Globus pallidus (tissue), 1 donor: ENCODE data around the gene ADAMTS10.
"Not testable (repeated sequence)": the region's sequence is repeated elsewhere in the genome, so short reads cannot be mapped to it uniquely, and the experiment has no call there.

Experiments
- DNase-seq: peaks from one replicate; pipeline ENCODE4 v3.0.0-alpha.2; 2015; ENCODE audit warnings: low spot score

ADAMTS10 gene

DNA sequence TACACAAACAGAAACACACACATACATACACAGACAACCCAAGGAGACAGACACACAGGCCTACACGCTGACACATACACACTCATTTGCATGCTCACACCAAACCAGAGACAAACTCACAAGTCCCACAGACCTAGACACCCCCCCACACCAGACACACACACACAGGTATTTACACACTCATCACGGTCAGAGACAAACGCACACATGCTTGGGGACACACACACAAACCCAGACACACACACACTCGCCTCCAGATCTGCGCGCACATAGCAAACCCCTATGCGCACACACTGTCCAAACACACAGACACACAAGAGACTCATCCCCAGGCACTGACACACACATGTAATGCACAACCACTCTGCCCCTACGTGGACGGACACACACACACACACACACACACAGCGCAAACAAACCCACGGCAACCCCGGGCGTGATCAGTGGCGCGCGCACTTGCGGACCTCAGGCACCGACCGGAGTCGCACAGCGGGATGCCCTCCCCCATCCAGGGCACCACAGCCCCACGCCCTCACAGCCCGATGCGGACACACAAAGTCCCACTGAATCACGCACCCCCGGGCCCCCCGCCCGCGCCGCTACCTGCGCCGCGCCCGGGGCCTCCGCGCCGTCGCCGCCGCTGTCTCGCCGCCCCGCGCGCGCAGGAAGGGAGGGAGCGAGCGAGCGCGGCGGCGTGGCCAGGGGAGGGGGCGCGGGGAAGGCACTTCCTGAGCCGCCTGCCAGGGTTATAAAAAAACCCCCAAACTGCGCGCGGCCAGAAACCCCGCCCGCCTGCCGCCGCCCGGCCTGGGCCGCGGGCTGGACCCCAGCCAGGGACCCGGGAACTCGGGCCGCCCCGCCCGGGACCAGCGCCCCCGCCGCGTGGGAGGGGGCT lies at the start of gene ADAMTS10:
ADAMTS10 (minus strand) TSS at position 675 of the 895 bp plus-strand sequence. CDS start 5,005 bp downstream, outside the sequence.
- DNase-seq = no peak

DNA sequence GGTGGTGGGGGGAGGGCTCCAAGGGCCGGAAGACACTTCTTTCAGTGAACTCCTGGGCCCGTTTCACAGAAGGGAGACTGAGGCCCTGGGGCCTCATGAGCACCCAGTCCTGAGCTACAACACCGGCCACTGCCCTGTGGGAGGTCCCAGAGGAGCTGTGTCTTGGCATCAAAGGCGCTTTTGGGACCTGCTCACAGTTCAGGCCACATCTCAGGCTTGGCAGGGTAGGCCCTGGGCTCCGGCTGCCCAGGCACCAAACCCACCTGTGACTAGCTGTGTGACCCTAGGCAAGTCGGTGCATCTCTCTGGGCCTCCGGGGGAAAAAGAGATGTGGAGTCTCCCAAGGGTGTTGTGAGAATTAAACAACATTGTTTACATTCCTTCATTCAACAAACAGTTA lies 49.4 kb upstream of the ADAMTS10 start:
- DNase-seq = no peak

GRCh38 chr19:8657869-8658268 lies 47.4 kb upstream of the ADAMTS10 start:
- DNase-seq = no peak

GRCh38 chr19:8655340-8655709 lies 44.8 kb upstream of the ADAMTS10 start:
- DNase-seq = no peak

GRCh38 chr19:8654591-8655339 lies 44.2 kb upstream of the ADAMTS10 start:
- DNase-seq = no peak

GRCh38 chr19:8648240-8648639 lies 37.7 kb upstream of the ADAMTS10 start:
- DNase-seq = no peak

DNA sequence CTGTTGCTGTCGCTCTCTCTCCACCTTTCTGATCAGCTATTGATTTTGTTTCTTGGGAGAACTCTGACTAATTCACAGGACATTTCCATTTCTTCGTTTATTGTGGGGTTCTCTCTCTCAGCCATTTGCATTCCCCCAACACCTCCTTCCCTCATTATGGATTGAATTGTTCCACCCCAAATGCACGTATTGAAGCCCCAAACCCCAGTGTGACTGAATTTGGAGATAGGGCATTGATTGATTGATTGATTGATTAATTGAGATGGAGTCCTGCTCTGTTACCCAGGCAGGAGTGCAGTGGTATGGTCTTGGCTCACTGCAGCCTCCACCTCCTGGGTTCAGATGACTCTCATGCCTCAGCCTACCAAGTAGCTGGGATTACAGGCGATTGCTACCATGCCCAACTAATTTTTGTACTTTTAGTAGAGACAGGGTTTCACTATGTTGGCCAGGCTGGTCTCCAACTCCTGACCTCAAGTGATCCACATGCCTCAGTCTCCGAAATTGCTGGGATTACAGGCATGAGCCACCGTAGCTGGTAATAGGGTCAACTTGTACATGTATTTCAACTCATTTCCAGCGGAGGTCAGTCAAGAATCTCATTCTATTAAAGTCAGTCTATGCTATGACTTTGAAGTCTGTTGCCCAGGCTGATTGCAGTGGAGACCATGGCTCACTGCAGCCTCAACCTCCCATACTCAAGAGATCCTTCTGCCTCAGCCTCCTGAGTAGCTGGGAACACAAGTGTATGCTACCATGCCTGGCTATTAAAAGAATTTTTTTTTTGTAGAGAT lies 33.5 kb upstream of the ADAMTS10 start:
- no peak for DNase-seq

- no peak for DNase-seq
These were observed 32.0 kb upstream of the ADAMTS10 start for GRCh38 chr19:8642561-8642960.

DNA sequence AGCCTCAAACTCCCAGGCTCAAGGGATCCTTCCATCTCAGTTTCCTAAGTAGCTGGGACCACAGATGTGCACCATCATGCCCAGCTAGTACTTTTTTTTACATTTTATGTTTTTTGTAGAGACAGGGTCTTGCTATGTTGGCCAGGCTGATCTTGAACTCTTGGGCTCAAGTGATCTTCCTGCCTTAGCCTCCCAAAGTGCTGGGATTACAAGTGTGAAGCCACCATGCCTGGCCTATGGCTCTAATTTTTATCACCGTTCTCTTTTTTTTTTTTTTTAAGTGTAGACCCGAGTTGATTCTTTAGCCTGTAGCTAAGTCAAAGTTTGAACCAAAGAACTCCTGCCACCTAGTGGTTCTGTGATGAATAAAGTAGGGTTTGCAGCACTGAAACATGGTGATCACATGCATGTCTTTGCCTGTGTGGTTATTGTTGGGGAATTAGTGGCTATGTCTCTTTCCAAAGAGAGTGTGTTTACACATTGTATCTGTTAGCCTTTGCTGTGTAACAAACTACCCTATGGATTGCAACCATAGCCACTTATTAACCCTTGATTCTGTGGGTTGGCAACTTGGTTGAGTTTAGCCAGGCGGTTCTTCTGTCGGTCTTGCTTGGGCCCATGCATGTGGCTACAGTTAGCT lies 31.5 kb upstream of the ADAMTS10 start:
- no peak for DNase-seq

- DNase-seq = no peak
These were observed 30.8 kb upstream of the ADAMTS10 start for GRCh38 chr19:8641221-8641907.

DNA sequence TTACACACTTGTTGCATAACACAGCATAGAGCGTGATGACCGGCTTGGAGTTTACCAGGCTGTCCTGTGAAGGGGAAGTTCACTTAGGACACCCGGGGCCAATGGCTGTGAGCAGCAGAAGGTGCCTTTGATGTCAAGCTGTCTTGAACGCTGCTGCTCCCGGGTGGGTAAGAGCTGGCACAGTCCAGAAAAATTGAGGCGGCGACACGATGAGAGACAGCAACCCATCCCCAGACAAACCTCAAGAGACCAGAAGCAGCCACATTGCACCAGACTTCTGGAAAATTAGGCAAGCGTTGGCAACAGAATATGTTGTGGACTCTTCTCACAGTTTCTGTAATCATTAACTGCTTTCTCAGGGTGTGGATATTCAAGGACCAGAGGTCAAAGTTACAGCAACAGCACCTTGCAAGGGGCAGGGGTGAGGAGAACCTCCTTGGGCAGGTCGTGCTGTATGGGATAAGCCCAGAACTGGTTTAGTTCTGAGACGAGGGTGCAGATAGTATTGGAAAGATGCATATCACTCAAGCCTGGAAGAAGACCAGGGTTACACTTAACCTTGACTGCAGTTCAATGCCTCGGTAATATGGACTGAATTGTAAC lies 30.0 kb upstream of the ADAMTS10 start:
- no peak for DNase-seq

DNA sequence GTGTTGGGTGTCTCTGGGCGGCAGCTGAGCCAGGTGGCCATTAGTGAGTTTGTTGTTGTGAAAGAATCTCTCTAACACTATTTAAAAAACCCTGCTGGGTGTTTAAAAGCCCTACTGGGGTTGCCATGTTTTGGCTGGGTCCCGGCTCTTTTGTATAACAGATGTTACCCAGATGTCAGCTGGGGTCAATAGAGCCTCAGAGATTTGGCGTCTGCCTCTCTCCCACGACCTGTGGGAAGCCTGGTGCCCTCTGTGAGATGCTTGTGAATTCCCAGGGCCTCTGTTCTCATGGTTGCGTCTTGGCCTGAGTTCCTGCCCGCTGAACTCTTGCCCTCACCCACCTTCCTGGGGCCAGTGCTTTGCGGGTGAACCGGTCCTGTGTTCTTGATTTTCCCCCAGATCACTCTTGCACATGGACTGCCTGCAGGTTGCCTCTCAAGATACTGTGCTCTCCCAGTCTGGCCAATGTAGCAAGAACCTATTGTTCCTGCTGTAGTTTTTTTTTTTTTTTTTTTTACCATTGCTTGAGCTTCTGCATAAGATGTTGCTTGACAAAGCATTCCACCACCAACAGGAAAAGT lies 29.4 kb upstream of the ADAMTS10 start:
- DNase-seq = no peak

- no peak for DNase-seq
These were observed 27.6 kb upstream of the ADAMTS10 start for GRCh38 chr19:8638078-8638619.

DNA sequence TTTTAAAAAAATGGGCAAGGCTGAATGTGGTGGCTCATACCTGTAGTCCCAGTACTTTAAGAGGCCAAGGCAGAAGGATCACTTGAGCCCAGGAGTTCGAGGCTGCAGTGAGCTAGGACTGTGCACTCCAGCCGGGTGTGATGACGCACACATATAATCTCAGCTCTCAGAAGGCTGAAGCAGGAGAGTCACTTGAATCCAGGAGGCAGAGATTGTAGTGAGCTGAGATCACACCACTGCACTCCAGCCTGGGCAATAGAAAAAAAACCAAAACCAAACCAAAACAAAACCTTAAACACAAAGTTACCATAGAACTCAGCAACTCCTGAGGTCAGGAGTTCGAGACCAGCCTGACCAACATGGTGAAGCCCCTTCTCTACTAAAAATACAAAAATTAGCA lies 26.6 kb upstream of the ADAMTS10 start:
- DNase-seq = not testable (repeated sequence)

DNA sequence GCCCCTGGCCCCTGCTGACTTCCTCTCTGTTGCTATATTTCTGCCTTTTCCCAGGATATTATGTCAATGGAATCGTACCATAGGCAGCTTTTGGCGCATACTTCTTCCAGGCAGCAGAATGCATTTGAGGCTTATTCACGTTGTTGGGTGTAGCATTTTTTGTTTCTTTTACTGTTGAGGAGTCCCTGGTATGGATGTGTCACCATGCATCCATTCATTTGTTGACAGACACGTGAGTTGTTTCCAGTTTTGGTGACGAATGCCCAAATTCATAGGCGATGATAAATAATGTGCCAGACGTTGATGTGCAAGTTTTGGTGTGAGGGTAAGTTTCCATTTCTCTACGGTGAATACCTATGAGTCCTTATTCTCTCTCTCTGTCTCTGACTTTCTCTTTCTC lies 24.9 kb upstream of the ADAMTS10 start:
- no peak for DNase-seq

GRCh38 chr19:8631425-8631819 lies 20.9 kb upstream of the ADAMTS10 start:
- no peak for DNase-seq

DNA sequence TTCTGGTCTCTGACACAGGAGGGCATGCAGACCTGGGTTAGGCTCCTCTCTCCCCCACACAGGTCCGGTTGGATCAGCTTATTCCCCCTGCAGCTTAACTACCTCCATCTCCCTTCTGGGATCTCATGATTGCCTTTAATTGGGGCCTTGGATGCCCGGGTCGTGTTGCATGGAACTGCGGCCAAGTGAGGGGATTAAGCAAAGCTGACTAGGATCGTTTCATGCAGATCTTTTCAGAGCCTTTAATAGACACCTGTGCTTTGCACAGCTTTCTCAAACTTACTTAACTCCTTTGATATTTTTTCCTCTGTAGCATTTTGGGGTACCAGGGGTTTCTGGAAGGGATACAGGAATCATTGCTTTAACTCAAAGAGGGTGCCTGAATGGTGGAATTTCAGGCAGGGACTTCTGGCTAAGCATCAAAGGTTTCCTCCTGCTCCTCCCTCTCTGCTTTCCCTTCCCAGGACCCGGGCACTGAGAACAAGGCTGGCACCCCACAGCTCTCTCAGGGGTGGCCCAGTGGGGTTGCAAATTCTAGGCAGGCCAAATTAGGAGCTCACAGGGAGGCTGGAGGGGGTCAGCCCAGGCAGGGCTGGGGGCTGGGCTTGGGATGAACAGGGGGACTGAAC lies 20.4 kb upstream of the ADAMTS10 start:
- DNase-seq = no peak

- DNase-seq = no peak
These were observed 19.6 kb upstream of the ADAMTS10 start, which contains the start of gene NFILZ for GRCh38 chr19:8629996-8630683. Gene NFILZ (plus strand): TSS chr19:8630633. CDS start chr19:8676766, 46,133 bp downstream.

DNA sequence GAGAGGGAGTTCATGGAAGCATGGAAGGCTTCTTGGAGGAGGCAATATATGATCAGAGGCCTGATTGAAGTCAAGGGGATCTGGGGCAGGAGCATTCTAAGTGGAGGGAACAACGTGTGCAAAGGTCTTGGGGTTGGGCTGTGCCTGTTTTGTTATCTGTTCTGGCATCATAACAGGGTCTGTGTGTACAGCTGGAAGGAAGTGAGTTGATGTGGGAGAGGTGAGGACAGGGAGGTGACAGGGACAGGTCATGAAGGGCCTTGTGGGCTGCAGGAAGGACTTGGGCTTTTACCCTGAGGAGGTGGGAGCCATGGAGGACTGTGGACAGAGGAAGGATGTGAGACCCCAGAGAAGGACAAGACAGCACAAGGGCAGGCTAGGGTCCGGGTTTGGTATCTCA lies 18.7 kb upstream of the ADAMTS10 start:
- no peak for DNase-seq
